WTC11 (cell line): Measurements from ENCODE around the gene RGMA.

Source experiments
- ELF4 ChIP-seq: sonication (generic); formaldehyde crosslinking; IDR thresholded peaks from 2 replicates; pipeline ENCODE4 v1.8.1; 2022; ENCODE audit warnings: low read depth, mild to moderate bottlenecking, moderate library complexity, missing genetic modification reagents
- EMX1 ChIP-seq: fragments of 250-450 bp; sonication (Bioruptor Pico); IDR thresholded peaks from 2 replicates; pipeline ENCODE4 v1.8.0; 2021; ENCODE audit warnings: mild to moderate bottlenecking
- ESRRA ChIP-seq: sonication (generic); formaldehyde crosslinking; IDR thresholded peaks from 2 replicates; pipeline ENCODE4 v1.8.1; 2022; ENCODE audit warnings: mild to moderate bottlenecking, missing genetic modification reagents, borderline replicate concordance
- GRHL2 ChIP-seq: fragments of 250-450 bp; sonication (Bioruptor Pico); IDR thresholded peaks from 2 replicates; pipeline ENCODE4 v1.8.0; 2022; ENCODE audit warnings: mild to moderate bottlenecking, moderate library complexity; ENCODE audit not compliant: insufficient replicate concordance, severe bottlenecking
- ZNF138 ChIP-seq: sonication (generic); formaldehyde crosslinking; conservative IDR thresholded peaks from 2 replicates; pipeline ENCODE4 v1.8.1; 2022; ENCODE audit warnings: mild to moderate bottlenecking, moderate library complexity, missing genetic modification reagents
- ZNF232 ChIP-seq: sonication (generic); formaldehyde crosslinking; IDR thresholded peaks from 2 replicates; pipeline ENCODE4 v1.8.0; 2022; ENCODE audit warnings: mild to moderate bottlenecking, missing genetic modification reagents
- TF ChIP-seq, protein P1 (sequence below): sonication (generic); formaldehyde crosslinking; IDR thresholded peaks from 2 replicates; pipeline ENCODE4 v1.8.0; 2022; ENCODE audit warnings: missing genetic modification reagents
- TF ChIP-seq, protein P2 (sequence below): fragments of 200-600 bp; IDR thresholded peaks from 2 replicates; pipeline ENCODE4 v1.8.0; 2022; ENCODE audit warnings: antibody characterized with exemption
- TF ChIP-seq, protein P3 (sequence below): sonication (generic); formaldehyde crosslinking; IDR thresholded peaks from 2 replicates; pipeline ENCODE4 v1.8.0; 2022; ENCODE audit warnings: mild to moderate bottlenecking, missing genetic modification reagents
- TF ChIP-seq, protein P4 (sequence below): sonication (generic); formaldehyde crosslinking; IDR thresholded peaks from 2 replicates; pipeline ENCODE4 v1.8.1; 2022; ENCODE audit warnings: missing genetic modification reagents, borderline replicate concordance

DNA sequence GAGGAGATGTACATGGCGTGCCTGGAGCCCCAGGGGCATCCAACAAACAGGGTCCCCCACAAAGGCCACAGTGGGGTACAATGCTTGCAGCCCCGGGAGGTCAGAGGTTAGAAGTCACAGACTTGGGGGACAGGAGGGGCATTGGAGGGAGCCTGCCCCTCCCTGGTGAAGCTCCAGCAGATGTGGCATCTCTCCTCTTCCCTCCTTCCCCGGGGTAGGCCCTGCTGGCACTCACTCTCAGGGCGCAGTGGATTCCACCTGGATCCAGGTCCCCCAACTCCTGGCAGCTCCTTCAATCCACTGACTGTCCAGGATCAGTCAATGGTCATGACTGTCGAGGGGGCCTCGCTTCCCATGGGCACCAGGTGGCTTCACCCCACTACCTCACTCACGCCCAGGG lies 32.2 kb downstream of the RGMA start:
- TF ChIP-seq ESRRA (CRISPR knock-in tag) (no peak), ELF4 (CRISPR knock-in tag) (no peak), ZNF138 (no peak), EMX1 (CRISPR knock-in tag) (no peak), ZNF232 (no peak), GRHL2 (CRISPR knock-in tag) (no peak)
- TF ChIP-seq, protein P1, sequence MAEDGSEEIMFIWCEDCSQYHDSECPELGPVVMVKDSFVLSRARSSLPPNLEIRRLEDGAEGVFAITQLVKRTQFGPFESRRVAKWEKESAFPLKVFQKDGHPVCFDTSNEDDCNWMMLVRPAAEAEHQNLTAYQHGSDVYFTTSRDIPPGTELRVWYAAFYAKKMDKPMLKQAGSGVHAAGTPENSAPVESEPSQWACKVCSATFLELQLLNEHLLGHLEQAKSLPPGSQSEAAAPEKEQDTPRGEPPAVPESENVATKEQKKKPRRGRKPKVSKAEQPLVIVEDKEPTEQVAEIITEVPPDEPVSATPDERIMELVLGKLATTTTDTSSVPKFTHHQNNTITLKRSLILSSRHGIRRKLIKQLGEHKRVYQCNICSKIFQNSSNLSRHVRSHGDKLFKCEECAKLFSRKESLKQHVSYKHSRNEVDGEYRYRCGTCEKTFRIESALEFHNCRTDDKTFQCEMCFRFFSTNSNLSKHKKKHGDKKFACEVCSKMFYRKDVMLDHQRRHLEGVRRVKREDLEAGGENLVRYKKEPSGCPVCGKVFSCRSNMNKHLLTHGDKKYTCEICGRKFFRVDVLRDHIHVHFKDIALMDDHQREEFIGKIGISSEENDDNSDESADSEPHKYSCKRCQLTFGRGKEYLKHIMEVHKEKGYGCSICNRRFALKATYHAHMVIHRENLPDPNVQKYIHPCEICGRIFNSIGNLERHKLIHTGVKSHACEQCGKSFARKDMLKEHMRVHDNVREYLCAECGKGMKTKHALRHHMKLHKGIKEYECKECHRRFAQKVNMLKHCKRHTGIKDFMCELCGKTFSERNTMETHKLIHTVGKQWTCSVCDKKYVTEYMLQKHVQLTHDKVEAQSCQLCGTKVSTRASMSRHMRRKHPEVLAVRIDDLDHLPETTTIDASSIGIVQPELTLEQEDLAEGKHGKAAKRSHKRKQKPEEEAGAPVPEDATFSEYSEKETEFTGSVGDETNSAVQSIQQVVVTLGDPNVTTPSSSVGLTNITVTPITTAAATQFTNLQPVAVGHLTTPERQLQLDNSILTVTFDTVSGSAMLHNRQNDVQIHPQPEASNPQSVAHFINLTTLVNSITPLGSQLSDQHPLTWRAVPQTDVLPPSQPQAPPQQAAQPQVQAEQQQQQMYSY: no peak
- TF ChIP-seq, protein P2, sequence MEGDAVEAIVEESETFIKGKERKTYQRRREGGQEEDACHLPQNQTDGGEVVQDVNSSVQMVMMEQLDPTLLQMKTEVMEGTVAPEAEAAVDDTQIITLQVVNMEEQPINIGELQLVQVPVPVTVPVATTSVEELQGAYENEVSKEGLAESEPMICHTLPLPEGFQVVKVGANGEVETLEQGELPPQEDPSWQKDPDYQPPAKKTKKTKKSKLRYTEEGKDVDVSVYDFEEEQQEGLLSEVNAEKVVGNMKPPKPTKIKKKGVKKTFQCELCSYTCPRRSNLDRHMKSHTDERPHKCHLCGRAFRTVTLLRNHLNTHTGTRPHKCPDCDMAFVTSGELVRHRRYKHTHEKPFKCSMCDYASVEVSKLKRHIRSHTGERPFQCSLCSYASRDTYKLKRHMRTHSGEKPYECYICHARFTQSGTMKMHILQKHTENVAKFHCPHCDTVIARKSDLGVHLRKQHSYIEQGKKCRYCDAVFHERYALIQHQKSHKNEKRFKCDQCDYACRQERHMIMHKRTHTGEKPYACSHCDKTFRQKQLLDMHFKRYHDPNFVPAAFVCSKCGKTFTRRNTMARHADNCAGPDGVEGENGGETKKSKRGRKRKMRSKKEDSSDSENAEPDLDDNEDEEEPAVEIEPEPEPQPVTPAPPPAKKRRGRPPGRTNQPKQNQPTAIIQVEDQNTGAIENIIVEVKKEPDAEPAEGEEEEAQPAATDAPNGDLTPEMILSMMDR: no peak
- TF ChIP-seq, protein P3, sequence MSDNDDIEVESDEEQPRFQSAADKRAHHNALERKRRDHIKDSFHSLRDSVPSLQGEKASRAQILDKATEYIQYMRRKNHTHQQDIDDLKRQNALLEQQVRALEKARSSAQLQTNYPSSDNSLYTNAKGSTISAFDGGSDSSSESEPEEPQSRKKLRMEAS (CRISPR knock-in tag): no peak
- TF ChIP-seq, protein P4, sequence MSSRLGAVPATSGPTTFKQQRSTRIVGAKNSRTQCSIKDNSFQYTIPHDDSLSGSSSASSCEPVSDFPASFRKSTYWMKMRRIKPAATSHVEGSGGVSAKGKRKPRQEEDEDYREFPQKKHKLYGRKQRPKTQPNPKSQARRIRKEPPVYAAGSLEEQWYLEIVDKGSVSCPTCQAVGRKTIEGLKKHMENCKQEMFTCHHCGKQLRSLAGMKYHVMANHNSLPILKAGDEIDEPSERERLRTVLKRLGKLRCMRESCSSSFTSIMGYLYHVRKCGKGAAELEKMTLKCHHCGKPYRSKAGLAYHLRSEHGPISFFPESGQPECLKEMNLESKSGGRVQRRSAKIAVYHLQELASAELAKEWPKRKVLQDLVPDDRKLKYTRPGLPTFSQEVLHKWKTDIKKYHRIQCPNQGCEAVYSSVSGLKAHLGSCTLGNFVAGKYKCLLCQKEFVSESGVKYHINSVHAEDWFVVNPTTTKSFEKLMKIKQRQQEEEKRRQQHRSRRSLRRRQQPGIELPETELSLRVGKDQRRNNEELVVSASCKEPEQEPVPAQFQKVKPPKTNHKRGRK: no peak
